GM12878 (cell line): ENCODE measurements around the gene ZNF30. TPM values are rescaled to one million over a fixed set of nuclear protein-coding genes. Genes with fewer than 3 reads are reported as not detected.
A peak's percentile ranks its signal among the peaks of the same experiment; 100 is the strongest.

Source experiments
- ATF7 ChIP-seq: fragments of 450-650 bp; IDR thresholded peaks from 2 replicates; pipeline ENCODE4 v1.6.1; 2016; ENCODE audit warnings: low read depth, mild to moderate bottlenecking
- CBX3 ChIP-seq: fragments of 200-600 bp; sonication (generic); IDR thresholded peaks from 2 replicates; pipeline ENCODE4 v1.6.1; 2016; ENCODE audit warnings: low read depth, borderline replicate concordance
- EZH2 ChIP-seq: IDR thresholded peaks from 2 replicates; pipeline ENCODE4 v1.6.1; 2012; ENCODE audit warnings: low read depth, mild to moderate bottlenecking, control low read depth, inconsistent platforms, low read length, borderline replicate concordance; ENCODE audit not compliant: control insufficient read depth
- HDGF ChIP-seq: fragments of 450-650 bp; IDR thresholded peaks from 2 replicates; pipeline ENCODE4 v1.6.1; 2016; ENCODE audit warnings: antibody characterized with exemption
- IKZF2 ChIP-seq, 2 experiments: fragments of 450-650 bp; IDR thresholded peaks; 2 replicates each; pipeline ENCODE4 v1.6.1; 2017; ENCODE audit warnings: mild to moderate bottlenecking in 2 of 2, moderate library complexity in 2 of 2
- IRF4 ChIP-seq: IDR thresholded peaks from 2 replicates; pipeline ENCODE4 v1.6.1; 2011; ENCODE audit warnings: low read depth, low read length
- MTA2 ChIP-seq: fragments of 450-650 bp; IDR thresholded peaks from 2 replicates; pipeline ENCODE4 v1.6.1; 2016; ENCODE audit warnings: low read depth, mild to moderate bottlenecking, moderate library complexity
- MTA3 ChIP-seq: IDR thresholded peaks from 2 replicates; pipeline ENCODE4 v1.6.1; 2012; ENCODE audit warnings: low read length, inconsistent platforms, borderline replicate concordance
- NRF1 ChIP-seq: conservative IDR thresholded peaks from 2 replicates; pipeline ENCODE4 v1.6.1; 2011; ENCODE audit warnings: mild to moderate bottlenecking, low read depth, low read length, improper control_type of control experiment
- PAX8 ChIP-seq: fragments of 450-650 bp; IDR thresholded peaks from 2 replicates; pipeline ENCODE4 v1.6.1; 2017; ENCODE audit warnings: mild to moderate bottlenecking, moderate library complexity
- PML ChIP-seq: IDR thresholded peaks from 2 replicates; pipeline ENCODE4 v1.6.1; 2012; ENCODE audit warnings: low read length, inconsistent platforms
- RB1 ChIP-seq: fragments of 450-650 bp; formaldehyde crosslinking; IDR thresholded peaks from 2 replicates; pipeline ENCODE4 v1.6.1; 2017; ENCODE audit warnings: mild to moderate bottlenecking, borderline replicate concordance
- SP1 ChIP-seq: IDR thresholded peaks from one replicate; pipeline ENCODE4 v1.6.1; 2011; ENCODE audit warnings: low read depth, low read length
- ZNF207 ChIP-seq: fragments of 450-650 bp; IDR thresholded peaks from 2 replicates; pipeline ENCODE4 v1.6.1; 2014; ENCODE audit warnings: antibody characterized with exemption, mild to moderate bottlenecking, borderline replicate concordance
- polyA plus RNA-seq, 11 experiments: library from polyadenylated mRNA; depleted of rRNA in 4 of 11; unstranded in 6 of 11; stranded (reverse) in 5 of 11; fragments of >200 nt; fragmentation: Nextera tagmentation in 4 of 11; fragmentation: Illumina TruSeq in 1 of 11; extraction: Ambion mirVana in 4 of 11; extraction: Trizol in 1 of 11; gene quantifications; 1 replicate in 1 of 11; 2 replicates in 10 of 11; pipeline versions ENCODE4 v1.2.1 to v1.2.3, GENCODE V29; 2011 to 2016; ENCODE audit warnings: inconsistent platforms in 2 of 11, missing spikeins in 2 of 11, low read depth in 1 of 11
- total RNA-seq, 4 experiments: library from RNA; depleted of rRNA in 3 of 4; stranded (reverse); fragments of >200 nt in 3 of 4; fragmentation: Illumina TruSeq in 1 of 4; extraction: Trizol in 1 of 4; gene quantifications; 2 replicates each; pipeline versions ENCODE4 v1.2.1 to v1.2.3, GENCODE V29; 2013 to 2021
- TF ChIP-seq, protein P1 (sequence below): fragments of 450-650 bp; IDR thresholded peaks from 2 replicates; pipeline ENCODE4 v1.6.1; 2017; ENCODE audit warnings: mild to moderate bottlenecking, low read depth, inconsistent platforms; ENCODE audit not compliant: poor library complexity, severe bottlenecking
- TF ChIP-seq, protein P2 (sequence below): fragments of 450-650 bp; IDR thresholded peaks from 2 replicates; pipeline ENCODE4 v1.6.1; 2018; ENCODE audit warnings: mild to moderate bottlenecking, low read depth, moderate library complexity; ENCODE audit not compliant: partially characterized antibody
- TF ChIP-seq, protein P3 (sequence below): fragments of 450-650 bp; IDR thresholded peaks from 2 replicates; pipeline ENCODE4 v1.6.1; 2016; ENCODE audit warnings: mild to moderate bottlenecking
- TF ChIP-seq, protein P4 (sequence below): fragments of 450-650 bp; formaldehyde crosslinking; IDR thresholded peaks from 2 replicates; pipeline ENCODE4 v1.5.0; 2022; ENCODE audit warnings: mild to moderate bottlenecking, missing genetic modification characterization
- TF ChIP-seq, protein P5 (sequence below): fragments of 450-650 bp; IDR thresholded peaks from 2 replicates; pipeline ENCODE4 v1.6.1; 2018; ENCODE audit warnings: borderline replicate concordance, mild to moderate bottlenecking; ENCODE audit not compliant: partially characterized antibody

The ZNF30 gene
- total and polyA plus RNA-seq, 10 of the 15 experiments (the other 5 are each of a cell fraction or from before 2014, with no cell fraction given), result 0.85 to 2.3 (median 1.3) TPM

DNA sequence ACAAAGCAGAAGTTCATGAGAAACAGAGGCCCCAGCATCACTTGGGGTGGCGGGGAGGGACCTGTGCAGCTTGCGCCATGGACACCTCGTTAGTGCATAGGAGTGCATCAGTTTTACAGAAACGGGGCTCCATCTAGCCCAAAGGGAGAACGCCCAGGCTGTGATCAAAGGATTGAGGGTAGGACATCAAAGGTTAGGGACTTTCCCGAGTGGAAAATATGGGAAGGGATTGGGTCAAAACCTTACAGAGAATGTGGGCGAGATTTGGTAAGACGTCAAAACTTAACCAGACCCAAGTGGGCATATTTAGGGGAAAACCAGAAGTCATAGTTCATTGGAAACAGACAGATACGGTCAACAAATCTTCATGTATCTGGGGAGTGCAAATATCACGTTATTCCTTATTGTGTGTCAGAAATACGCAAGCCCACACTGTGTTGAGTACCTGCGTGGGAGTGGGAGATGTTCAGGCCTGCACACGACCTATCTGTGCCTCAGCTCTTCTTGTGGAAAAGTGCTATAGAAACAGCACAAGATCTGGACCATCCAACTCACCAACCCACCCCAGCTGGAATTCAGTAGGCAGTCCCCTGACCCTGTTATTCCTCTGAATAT, 64.0 kb downstream of the ZNF30 start (continued):
- TF ChIP-seq MTA2 (peak; percentile 93), CBX3 (no peak), IRF4 (0 out of 2 replicates have a peak, but pooled peaks have one; percentile 32), SP1 (peak; percentile 16), MTA3 (no peak), HDGF (no peak), ATF7 (peak; percentile 50; the same call in 1 of the 2 replicates), ZNF207 (no peak), IKZF2 (IDR thresholded peaks at IDR 0.05) (peak; percentile 97 to 98), RB1 (no peak), PML (no peak), NRF1 (no peak), PAX8 (no peak), EZH2 (no peak)
- TF ChIP-seq, protein P1, sequence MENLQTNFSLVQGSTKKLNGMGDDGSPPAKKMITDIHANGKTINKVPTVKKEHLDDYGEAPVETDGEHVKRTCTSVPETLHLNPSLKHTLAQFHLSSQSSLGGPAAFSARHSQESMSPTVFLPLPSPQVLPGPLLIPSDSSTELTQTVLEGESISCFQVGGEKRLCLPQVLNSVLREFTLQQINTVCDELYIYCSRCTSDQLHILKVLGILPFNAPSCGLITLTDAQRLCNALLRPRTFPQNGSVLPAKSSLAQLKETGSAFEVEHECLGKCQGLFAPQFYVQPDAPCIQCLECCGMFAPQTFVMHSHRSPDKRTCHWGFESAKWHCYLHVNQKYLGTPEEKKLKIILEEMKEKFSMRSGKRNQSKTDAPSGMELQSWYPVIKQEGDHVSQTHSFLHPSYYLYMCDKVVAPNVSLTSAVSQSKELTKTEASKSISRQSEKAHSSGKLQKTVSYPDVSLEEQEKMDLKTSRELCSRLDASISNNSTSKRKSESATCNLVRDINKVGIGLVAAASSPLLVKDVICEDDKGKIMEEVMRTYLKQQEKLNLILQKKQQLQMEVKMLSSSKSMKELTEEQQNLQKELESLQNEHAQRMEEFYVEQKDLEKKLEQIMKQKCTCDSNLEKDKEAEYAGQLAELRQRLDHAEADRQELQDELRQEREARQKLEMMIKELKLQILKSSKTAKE, result peak; percentile 41
- TF ChIP-seq, protein P2, sequence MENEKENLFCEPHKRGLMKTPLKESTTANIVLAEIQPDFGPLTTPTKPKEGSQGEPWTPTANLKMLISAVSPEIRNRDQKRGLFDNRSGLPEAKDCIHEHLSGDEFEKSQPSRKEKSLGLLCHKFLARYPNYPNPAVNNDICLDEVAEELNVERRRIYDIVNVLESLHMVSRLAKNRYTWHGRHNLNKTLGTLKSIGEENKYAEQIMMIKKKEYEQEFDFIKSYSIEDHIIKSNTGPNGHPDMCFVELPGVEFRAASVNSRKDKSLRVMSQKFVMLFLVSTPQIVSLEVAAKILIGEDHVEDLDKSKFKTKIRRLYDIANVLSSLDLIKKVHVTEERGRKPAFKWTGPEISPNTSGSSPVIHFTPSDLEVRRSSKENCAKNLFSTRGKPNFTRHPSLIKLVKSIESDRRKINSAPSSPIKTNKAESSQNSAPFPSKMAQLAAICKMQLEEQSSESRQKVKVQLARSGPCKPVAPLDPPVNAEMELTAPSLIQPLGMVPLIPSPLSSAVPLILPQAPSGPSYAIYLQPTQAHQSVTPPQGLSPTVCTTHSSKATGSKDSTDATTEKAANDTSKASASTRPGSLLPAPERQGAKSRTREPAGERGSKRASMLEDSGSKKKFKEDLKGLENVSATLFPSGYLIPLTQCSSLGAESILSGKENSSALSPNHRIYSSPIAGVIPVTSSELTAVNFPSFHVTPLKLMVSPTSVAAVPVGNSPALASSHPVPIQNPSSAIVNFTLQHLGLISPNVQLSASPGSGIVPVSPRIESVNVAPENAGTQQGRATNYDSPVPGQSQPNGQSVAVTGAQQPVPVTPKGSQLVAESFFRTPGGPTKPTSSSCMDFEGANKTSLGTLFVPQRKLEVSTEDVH, result no peak
- TF ChIP-seq, protein P3, sequence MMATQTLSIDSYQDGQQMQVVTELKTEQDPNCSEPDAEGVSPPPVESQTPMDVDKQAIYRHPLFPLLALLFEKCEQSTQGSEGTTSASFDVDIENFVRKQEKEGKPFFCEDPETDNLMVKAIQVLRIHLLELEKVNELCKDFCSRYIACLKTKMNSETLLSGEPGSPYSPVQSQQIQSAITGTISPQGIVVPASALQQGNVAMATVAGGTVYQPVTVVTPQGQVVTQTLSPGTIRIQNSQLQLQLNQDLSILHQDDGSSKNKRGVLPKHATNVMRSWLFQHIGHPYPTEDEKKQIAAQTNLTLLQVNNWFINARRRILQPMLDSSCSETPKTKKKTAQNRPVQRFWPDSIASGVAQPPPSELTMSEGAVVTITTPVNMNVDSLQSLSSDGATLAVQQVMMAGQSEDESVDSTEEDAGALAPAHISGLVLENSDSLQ, result no peak
- TF ChIP-seq, protein P4, sequence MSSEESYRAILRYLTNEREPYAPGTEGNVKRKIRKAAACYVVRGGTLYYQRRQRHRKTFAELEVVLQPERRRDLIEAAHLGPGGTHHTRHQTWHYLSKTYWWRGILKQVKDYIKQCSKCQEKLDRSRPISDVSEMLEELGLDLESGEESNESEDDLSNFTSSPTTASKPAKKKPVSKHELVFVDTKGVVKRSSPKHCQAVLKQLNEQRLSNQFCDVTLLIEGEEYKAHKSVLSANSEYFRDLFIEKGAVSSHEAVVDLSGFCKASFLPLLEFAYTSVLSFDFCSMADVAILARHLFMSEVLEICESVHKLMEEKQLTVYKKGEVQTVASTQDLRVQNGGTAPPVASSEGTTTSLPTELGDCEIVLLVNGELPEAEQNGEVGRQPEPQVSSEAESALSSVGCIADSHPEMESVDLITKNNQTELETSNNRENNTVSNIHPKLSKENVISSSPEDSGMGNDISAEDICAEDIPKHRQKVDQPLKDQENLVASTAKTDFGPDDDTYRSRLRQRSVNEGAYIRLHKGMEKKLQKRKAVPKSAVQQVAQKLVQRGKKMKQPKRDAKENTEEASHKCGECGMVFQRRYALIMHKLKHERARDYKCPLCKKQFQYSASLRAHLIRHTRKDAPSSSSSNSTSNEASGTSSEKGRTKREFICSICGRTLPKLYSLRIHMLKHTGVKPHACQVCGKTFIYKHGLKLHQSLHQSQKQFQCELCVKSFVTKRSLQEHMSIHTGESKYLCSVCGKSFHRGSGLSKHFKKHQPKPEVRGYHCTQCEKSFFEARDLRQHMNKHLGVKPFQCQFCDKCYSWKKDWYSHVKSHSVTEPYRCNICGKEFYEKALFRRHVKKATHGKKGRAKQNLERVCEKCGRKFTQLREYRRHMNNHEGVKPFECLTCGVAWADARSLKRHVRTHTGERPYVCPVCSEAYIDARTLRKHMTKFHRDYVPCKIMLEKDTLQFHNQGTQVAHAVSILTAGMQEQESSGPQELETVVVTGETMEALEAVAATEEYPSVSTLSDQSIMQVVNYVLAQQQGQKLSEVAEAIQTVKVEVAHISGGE (CRISPR knock-in tag), result no peak
- TF ChIP-seq, protein P5, sequence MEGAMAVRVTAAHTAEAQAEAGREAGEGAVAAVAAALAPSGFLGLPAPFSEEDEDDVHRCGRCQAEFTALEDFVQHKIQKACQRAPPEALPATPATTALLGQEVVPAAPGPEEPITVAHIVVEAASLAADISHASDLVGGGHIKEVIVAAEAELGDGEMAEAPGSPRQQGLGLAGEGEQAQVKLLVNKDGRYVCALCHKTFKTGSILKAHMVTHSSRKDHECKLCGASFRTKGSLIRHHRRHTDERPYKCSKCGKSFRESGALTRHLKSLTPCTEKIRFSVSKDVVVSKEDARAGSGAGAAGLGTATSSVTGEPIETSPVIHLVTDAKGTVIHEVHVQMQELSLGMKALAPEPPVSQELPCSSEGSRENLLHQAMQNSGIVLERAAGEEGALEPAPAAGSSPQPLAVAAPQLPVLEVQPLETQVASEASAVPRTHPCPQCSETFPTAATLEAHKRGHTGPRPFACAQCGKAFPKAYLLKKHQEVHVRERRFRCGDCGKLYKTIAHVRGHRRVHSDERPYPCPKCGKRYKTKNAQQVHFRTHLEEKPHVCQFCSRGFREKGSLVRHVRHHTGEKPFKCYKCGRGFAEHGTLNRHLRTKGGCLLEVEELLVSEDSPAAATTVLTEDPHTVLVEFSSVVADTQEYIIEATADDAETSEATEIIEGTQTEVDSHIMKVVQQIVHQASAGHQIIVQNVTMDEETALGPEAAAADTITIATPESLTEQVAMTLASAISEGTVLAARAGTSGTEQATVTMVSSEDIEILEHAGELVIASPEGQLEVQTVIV, result no peak
